Measurements from ENCODE around the gene COQ6. TPM values are rescaled to one million over a fixed set of nuclear protein-coding genes. Genes with fewer than 3 reads are reported as not detected.
"Not testable (repeated sequence)": the region's sequence is repeated elsewhere in the genome, so short reads cannot be mapped to it uniquely, and the experiment has no call there.

The COQ6 gene
- total RNA-seq, 2 experiments from 2014 or later = 18.7 to 20.5 TPM

DNA sequence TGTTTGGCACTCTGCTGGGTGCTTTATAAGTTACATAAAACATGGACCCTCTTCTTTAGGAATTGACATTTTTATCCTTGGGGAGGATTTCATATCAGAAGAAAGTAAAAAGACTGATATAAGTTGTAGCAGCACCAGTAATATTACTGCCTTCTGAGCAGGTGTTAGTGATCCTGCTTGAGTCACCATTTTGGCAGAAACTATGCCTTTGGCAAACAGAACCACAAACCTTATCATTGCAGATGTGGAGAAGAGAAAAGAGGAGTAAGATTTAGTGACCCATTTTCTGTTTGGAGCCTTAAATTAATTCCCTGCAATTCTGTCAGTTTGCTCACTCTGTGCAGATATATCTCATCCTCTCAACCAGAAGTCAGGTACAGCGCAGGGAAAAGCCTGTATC, 40.4 kb upstream of the COQ6 start:
- Histone ChIP-seq H3K9me2 (ENCODE audit: insufficient read depth, low read length) (no peaks in the 10 kb centered on the region), H3K4me2 (ENCODE audit: low read length) (no peak overlapping the region), H3K9me3 (ENCODE audit: low read length) (no peaks in the 10 kb centered on the region), H3K79me2 (ENCODE audit: insufficient read depth, low read depth, low read length) (no peaks in the 10 kb centered on the region), H3K27ac (ENCODE audit: low read depth, low read length, poor library complexity, severe bottlenecking) (no peak overlapping the region), H3K4me1 (ENCODE audit: insufficient read depth, low read length, poor library complexity, severe bottlenecking) (no peaks in the 10 kb centered on the region), H4K20me1 (ENCODE audit: insufficient read depth, low read length) (no peaks in the 10 kb centered on the region), H2AFZ (ENCODE audit: low read length) (no peak overlapping the region), H3K4me3 (ENCODE audit: low read depth, low read length, poor library complexity, severe bottlenecking) (no peak overlapping the region), H3K36me3 (ENCODE audit: insufficient read depth, low read length) (peaks cover 84% of the 10 kb centered on the region)
- intact Hi-C loops (cut with micrococcal nuclease; ENCODE audit: unreplicated experiment) = no loop called here
- no peak for DNase-seq (ENCODE audit: low spot score)
- ChIA-PET CTCF (ENCODE audit: unreplicated experiment) (no interaction called here), POLR2A (no interaction called here)
- TF ChIP-seq, protein P1, sequence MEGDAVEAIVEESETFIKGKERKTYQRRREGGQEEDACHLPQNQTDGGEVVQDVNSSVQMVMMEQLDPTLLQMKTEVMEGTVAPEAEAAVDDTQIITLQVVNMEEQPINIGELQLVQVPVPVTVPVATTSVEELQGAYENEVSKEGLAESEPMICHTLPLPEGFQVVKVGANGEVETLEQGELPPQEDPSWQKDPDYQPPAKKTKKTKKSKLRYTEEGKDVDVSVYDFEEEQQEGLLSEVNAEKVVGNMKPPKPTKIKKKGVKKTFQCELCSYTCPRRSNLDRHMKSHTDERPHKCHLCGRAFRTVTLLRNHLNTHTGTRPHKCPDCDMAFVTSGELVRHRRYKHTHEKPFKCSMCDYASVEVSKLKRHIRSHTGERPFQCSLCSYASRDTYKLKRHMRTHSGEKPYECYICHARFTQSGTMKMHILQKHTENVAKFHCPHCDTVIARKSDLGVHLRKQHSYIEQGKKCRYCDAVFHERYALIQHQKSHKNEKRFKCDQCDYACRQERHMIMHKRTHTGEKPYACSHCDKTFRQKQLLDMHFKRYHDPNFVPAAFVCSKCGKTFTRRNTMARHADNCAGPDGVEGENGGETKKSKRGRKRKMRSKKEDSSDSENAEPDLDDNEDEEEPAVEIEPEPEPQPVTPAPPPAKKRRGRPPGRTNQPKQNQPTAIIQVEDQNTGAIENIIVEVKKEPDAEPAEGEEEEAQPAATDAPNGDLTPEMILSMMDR (conservative IDR thresholded peaks at IDR 0.05; ENCODE audit: low read length) = no peak
- TSS peak; percentile 7 for BruUV-seq (replicated peaks)

DNA sequence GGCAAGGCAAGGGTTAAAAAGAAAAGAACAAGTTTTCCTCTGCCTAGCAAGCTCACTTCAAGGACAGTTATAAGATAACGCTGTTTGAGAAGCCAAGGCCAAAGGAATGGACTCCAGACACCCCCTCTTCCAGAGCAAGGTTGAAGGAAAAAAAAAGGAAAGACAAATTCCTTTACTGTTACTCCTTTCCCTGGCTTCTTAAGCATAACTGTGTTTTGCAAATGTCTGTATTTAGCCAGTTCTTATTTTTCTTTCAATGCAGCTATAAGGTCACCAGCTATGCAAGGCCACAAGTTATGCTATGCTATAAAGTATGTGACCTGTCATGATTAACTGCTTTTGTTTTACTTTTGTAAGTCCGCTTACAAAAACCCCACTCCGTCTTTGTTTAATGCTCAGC, 36.8 kb upstream of the COQ6 start:
- CTCF ChIA-PET (ENCODE audit: unreplicated experiment) = interaction anchor here (0.5 kb wide), 1 partner anchor 230 kb away, joined by 3 read pairs; no protein-coding TSS in a partner anchor
- Histone ChIP-seq H3K4me1 (ENCODE audit: insufficient read depth, low read length, poor library complexity, severe bottlenecking) (no peaks in the 10 kb centered on the region), H3K9me3 (ENCODE audit: low read length) (no peaks in the 10 kb centered on the region), H2AFZ (ENCODE audit: low read length) (no peak overlapping the region), H3K4me2 (ENCODE audit: low read length) (no peak overlapping the region), H3K36me3 (ENCODE audit: insufficient read depth, low read length) (peaks cover 76% of the 10 kb centered on the region), H3K4me3 (ENCODE audit: low read depth, low read length, poor library complexity, severe bottlenecking) (no peak overlapping the region), H3K79me2 (ENCODE audit: insufficient read depth, low read depth, low read length) (no peaks in the 10 kb centered on the region), H4K20me1 (ENCODE audit: insufficient read depth, low read length) (no peaks in the 10 kb centered on the region), H3K9me2 (ENCODE audit: insufficient read depth, low read length) (no peaks in the 10 kb centered on the region), H3K27ac (ENCODE audit: low read depth, low read length, poor library complexity, severe bottlenecking) (no peak overlapping the region)
- DNase-seq (ENCODE audit: low spot score) = no peak
- TF ChIP-seq, protein P1 (conservative IDR thresholded peaks at IDR 0.05; ENCODE audit: low read length) = no peak
- TF ChIP-seq EZH2phosphoT487 (IDR thresholded peaks at IDR 0.05; ENCODE audit: borderline replicate concordance, low read depth, low read length) = no peak
- intact Hi-C loops (cut with micrococcal nuclease; ENCODE audit: unreplicated experiment) = no loop called here
- POLR2A ChIA-PET = interaction anchor here (0.7 to 1.3 kb wide), 3 partner anchors 11 to 334 kb away, joined by 3 to 5 read pairs (median 4); no protein-coding TSS in a partner anchor
- no TSS peak for BruUV-seq (replicated peaks)

DNA sequence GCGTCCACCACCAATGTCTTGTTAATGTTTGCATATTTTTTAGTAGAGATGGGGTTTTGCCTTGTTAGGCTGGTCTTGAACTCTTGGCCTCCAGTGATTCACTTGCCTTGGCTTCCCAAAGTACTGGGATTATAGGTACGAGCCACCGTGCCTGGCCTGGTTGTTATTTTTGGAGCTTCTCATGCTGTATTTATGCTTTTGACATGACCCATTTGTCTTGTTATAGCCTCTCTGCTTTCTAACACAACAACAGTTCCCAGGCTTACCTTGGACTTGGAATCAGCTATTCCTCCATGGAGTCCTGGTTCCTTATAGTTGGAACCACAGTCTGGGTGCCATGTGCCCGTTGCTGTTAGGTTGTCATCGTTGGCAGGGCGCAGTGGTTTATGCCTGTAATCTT, 33.8 kb upstream of the COQ6 start:
- ChIA-PET CTCF (ENCODE audit: unreplicated experiment) (no interaction called here), POLR2A (interaction anchor here (0.6 kb wide), 1 partner anchor 71 kb away, joined by 4 read pairs; no protein-coding TSS in a partner anchor)
- Histone ChIP-seq H3K79me2 (ENCODE audit: insufficient read depth, low read depth, low read length) (no peaks in the 10 kb centered on the region), H3K9me3 (ENCODE audit: low read length) (no peaks in the 10 kb centered on the region), H3K27ac (ENCODE audit: low read depth, low read length, poor library complexity, severe bottlenecking) (no peak overlapping the region), H3K4me1 (ENCODE audit: insufficient read depth, low read length, poor library complexity, severe bottlenecking) (no peaks in the 10 kb centered on the region), H3K36me3 (ENCODE audit: insufficient read depth, low read length) (peaks cover 74% of the 10 kb centered on the region), H4K20me1 (ENCODE audit: insufficient read depth, low read length) (no peaks in the 10 kb centered on the region), H3K4me3 (ENCODE audit: low read depth, low read length, poor library complexity, severe bottlenecking) (no peak overlapping the region), H3K9me2 (ENCODE audit: insufficient read depth, low read length) (no peaks in the 10 kb centered on the region), H3K4me2 (ENCODE audit: low read length) (no peak overlapping the region), H2AFZ (ENCODE audit: low read length) (no peak overlapping the region)
- TF ChIP-seq, protein P1 (conservative IDR thresholded peaks at IDR 0.05; ENCODE audit: low read length) = no peak
- BruUV-seq (replicated peaks) = no TSS peak
- DNase-seq (ENCODE audit: low spot score) = no peak
- intact Hi-C loops (cut with micrococcal nuclease; ENCODE audit: unreplicated experiment) = no loop called here

DNA sequence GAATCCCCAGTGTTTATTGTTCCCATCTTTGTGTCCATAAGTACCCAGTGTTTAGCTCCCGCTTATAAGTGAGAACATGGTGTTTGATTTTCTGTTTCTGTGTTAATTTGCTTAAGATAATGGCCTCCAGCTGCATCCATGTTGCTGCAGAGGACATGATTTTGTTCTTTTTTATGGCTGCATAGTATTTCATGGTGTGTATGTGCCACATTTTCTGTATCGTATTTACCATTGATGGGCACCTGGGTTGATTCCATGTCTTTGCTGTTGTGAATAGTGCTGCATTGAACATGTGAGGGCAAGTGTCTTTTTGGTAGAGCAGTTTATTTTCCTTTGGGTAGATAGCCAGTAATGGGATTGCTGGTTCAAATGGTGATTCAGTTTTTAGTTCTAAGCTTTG, 30.6 kb upstream of the COQ6 start:
- POLR2A ChIA-PET = interaction anchor here (0.5 to 0.7 kb wide), 4 partner anchors 22 to 293 kb away, joined by 3 to 4 read pairs (median 4); no protein-coding TSS in a partner anchor
- peaks cover 77% of the 10 kb centered on the region for H3K36me3 ChIP-seq (ENCODE audit: insufficient read depth, low read length)
- H3K9me3 ChIP-seq (ENCODE audit: low read length); H3K4me1 ChIP-seq (ENCODE audit: insufficient read depth, low read length, poor library complexity, severe bottlenecking); H3K4me3 ChIP-seq (ENCODE audit: low read depth, low read length, poor library complexity, severe bottlenecking); H4K20me1 ChIP-seq (ENCODE audit: insufficient read depth, low read length); H3K4me2 ChIP-seq (ENCODE audit: low read length); intact Hi-C loops (cut with micrococcal nuclease; ENCODE audit: unreplicated experiment); H2AFZ ChIP-seq (ENCODE audit: low read length); H3K27ac ChIP-seq (ENCODE audit: low read depth, low read length, poor library complexity, severe bottlenecking); H3K9me2 ChIP-seq (ENCODE audit: insufficient read depth, low read length); CTCF ChIA-PET (ENCODE audit: unreplicated experiment); BruUV-seq (replicated peaks); DNase-seq (ENCODE audit: low spot score); H3K79me2 ChIP-seq (ENCODE audit: insufficient read depth, low read depth, low read length): not testable (repeated sequence)
